NCI-H524 (cell line): ENCODE measurements around the gene TIMP2.
"Not testable (repeated sequence)": the region's sequence is repeated elsewhere in the genome, so short reads cannot be mapped to it uniquely, and the experiment has no call there.

ENCODE experiments used
- DNase-seq, 2 experiments: peaks; one replicate each; lab custom pipeline; 2025; lab: John Stamatoyannopoulos, UW

Gene TIMP2

DNA sequence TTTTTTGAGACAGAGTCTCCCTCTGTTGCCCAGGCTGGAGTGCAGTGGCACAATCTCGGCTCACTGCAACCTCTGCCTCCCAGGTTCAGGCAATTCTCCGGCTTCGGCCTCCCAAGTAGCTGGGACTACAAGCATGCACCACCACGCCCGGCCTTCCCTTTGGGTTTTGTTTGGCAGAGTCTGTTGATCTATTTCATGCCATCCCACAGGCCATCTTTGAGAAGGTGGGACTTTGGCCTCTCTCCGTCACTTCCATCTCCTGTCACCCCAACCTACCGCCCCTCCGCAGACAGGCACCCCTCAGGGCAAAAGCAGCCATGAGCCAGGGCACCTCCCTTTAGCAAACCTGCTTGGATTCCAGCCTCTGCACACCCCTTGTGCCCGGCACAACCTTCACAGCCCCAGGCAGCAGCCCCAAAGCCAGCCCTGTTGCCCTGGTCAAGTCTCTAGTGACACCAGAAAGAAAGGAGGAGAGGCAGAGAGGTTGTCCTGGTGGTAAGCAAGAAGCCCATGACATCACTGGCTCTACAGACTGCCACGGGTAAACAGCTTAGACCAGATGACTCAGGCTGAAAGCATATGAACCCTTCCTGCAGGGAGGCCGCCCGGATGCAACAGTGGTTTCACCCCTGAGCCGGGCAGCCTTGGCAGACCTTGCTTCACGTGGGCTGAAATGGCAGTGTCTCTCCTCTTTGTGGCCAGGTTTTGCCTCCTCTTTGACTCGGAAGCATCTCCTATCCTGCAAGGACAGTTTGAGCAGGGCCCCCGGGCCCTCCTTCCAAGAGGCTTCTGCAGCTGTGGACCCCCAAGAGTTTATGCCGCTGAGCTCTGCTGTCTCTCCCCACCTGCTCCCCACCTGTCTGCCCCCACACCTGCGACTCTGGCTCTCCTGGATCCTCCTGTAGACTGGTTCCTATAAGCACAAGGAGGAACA is 8.1 kb upstream of the TIMP2 start:
- DNase-seq = peak in 1 of 2 experiments; percentile 56

DNA sequence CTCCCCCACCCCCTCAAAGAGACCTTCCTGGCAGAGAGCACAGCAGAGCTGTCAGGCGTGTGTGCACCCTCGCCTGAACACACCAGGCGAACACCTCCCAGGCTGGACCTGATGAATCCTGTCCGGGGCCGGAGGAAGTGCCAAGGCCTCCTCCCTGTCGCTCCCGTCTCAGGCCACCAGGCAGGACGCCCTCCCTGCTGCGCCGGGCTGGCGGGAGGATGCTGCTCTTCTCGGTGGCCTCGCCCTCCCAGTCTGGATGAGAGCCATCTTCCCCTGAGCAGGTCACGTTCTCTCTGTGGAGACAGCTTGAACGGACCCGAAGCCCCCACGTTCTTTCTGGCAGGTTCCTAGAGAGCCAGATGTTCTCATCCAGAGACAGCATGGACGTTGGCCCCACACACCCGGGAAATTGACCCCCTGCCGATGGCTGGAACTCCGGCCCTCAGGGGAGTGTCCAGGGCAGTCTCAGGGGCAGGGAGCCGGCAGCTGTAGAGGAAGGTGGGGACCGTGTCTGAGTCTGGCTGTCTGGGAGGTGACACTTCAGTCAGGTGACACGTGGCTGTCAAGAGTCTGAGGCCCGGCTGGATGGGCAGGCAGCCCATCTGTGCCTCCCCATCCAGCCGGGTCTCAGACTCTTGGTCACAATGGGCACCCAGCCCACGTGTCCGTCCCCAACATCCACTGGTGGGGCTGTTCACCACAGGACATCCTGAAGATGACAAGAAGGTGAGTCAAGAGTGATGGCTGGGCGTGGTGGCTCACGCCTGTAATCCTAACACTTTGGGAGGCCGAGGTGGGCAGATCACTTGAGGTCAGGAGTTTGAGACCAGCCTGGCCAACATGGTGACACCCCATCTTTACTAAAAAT is 5.0 kb upstream of the TIMP2 start:
- peak in 1 of 2 experiments; percentile 75 for DNase-seq

DNA sequence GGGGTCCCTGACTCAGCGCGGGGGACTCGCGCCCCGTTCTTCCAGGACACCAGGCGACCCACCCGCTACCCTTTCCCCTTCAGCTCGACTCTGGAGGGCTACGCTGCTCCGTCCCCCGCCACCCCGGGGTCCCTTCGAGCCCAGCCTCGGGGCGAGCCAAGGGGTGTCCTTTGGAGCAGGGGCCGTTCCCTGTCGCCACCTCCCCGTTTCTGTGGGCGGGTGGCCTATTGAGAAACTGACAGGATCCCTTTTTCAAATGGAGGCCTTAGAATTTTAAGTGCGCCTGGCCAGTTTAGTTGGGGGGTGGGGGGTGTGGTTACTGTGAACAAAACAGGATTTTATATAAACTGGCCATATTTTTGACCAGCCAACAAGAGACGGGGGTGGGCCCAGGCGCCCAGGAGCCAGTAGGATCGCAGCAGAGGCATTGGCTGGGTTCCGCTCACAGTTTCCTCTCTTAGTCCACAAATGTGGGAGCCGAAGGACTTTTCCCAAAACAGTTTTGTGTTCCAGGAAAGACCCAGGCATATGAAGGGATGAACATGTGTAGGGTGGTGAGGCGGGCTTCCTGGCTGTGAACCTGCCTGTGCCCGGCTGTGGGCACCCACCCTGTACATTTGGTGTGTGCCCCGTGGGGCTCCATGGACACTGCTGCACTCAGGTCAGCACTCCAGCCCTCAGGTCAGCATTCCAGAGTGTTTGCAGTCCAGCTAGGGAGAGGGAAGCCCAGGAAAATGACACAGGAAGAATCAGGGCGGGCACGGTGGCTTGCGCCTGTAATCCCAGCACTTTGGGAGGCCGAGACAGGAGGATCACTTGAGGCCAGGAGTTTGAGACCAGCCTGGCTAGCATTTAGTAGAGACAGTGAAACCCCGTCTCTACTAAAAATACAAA is 722 bp upstream of the TIMP2 start:
- no peak for DNase-seq

DNA sequence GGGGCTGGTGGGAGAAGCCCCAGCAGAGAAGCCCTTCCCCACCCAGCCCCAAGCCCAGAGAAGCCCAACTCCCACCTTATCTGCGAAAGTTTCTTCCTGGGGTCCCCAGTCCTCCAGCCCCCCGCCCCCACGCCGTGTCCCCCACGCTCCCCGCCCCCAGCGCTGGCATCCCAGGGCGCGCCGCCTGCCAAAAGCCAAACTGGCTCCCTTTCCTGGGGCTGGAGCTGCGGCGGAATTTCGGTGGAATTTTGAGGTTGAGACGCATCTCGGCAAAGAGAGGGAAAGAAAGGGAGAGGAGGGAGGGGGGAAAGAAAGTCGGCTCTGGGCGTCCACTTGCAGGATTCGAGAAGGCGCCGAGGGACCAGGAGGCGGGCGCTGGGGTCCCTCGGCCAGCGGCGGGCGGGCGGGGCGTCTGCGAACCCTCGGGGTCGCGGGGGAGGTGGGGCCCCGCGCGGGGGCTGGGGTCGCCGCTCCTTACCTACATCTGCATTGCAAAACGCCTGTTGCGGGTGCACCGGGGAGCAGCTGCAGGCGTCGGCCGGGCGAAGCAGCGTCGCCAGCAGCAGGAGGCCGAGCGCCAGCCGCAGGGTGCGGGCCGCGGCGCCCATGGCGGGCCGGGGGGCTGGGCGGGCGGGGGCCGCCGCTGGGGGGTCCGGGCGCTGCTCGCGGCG is 571 bp downstream of the TIMP2 start:
- peak in 1 of 2 experiments; percentile 35 for DNase-seq

DNA sequence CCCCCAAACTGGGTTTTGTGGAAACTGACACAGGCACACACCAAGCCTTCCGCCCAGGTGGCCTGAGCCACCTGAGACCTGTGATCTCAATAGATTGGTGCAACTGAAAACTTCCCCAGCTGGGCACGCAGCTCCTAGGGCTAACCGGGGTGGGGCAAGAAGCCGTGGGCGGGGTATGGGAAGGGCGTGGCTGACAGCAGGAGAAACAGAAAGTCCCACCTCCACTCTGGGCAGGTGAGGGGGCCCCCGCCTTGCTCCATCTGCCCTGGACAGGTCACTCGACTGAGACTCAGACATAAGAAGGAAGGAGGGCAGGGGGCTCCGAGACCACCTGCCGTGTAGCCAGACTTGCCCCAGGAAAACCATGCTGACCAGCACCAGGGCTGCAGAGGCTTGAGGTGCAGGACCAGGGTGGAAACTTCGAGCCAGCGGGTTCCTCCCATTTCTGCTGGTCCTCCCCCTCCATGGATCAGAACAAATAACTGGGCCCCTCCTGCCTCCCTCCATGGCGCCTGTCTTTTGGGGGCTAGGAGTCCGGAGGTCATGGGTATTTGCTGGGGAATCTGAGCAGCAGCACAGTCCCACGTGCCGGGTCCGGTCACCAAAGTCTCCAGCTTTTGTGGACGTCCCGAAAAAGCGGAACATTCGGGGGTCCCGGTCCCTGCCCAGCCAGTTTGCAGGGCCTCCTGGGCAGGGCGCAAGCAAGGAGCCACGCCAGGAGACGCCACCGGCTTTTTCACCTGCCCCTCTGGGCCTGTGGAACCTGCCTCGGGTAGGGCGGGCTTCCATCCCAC is 1.3 kb downstream of the TIMP2 start:
- no peak for DNase-seq

DNA sequence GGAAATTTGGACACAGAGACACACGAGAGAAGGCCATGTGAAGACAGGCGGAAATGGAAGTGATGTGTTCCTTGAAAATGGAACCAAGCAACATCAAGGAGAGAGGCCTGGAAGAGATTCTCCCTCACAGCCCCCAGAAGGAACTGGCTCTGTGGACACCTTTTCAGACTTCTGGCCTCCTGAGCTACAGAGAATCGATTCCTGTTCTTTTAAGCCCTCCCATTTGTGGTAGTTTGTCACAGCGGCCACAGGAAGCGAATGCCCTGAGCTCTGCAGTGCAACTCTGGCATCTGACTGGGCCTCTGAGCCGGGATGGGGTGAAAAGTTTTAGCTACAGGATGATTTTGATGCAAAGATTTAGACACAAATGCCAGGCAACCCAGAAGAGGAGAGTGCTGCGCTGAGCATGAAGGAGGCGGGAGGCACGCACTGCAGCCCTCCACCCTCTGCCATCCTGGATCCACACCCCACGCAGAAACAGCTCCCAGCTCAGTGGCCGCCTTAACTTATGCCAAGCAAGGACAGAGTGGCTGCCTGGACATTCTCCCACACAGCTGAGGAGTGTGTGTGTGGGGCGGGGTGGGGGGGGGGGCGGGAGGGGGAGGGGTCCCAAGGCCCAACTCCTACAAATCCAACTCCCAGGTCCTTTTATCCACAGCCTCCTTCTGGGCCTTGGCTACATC is 2.2 kb downstream of the TIMP2 start:
- no peak for DNase-seq

DNA sequence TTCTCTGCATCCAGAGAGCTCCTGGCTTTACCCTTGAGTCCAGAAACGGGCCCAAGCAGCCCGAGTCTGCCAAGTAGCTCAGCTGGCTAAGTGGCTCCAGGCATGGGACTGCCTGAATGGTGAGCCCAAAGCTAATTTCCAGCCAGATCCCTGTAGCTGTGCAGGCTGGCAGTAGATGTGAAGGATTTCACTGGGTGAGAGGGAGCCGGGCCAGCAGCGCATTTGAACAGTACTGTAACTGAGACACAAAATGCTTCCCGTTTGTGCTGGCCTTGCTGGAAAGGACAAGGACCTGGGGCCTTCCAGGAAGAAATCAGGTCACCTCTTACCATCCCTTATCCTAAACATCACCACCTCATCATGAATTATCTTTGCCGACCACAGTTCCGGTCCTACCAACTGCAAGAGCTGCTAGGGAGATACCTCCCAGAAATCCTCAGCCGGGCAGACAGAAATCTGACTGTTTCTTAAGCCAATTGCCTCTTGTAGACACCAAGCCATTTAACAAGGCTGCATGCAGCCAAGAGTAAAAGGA is 3.7 kb downstream of the TIMP2 start:
- no peak for DNase-seq

DNA sequence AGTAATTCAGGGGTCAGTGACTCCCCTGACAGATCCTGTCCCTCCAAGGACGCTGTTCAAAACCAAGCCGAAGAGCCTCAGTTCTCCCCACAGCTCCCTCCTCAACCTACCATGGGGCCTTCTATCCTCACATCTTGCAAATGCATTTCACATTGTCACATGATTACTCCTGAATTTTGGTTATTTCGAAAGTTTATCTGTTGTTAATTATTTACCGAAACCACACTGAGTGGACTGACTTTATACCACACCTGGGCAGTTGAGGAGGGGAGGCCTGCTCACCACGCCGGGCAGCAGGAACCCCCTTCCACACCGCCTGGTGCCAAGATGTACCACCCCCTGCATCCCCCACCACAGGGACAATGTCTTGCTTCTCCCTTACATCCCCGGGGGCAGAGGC is 4.7 kb downstream of the TIMP2 start:
- no peak for DNase-seq

DNA sequence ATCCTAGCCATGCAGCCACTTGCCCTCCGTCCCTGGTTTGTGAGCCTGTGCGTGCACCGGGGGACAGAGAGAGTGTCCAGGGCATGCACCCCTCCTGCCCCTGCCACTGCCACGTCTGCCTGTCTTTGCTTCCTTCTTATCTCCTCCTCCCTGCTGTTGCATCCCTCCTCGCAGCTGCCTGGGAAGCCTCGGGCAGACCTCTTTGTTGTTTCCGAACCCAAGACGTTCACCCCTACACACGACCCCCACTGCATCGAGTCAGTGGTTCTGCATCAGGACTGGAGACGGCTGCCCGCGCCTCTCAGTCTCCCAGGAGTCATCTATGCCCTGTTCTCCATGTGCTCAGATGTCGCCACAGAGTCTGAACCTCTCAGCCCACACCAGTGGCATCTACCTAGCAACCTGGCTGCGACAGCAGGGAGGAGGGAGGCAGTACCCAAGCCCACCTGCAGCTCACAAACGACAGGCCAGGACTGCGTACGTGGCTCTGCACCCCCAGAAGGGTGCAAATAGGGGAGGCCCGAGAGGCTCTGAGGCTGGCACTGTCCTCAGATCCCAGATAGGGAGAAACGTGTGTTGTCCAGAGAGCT is 5.2 kb downstream of the TIMP2 start:
- DNase-seq = no peak

DNA sequence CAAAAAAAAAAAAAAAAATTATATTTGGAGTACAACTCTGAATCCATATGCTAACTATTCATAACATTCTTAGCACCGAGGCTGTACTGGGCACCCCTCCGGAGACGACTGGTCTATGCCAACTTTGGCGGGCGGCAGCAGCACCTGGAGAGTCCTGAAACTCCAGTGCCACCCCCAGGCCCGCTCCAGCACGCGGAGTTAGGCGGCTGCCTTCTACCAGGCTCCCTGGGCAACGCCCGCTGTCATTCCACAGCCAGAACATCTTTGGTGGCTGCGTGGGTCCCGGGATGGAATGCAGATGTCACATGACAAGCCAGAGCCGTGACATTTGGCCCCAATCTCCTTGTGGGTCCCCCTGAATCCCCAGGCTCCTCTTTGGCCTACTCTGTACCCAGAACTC is 6.2 kb downstream of the TIMP2 start:
- no peak for DNase-seq

DNA sequence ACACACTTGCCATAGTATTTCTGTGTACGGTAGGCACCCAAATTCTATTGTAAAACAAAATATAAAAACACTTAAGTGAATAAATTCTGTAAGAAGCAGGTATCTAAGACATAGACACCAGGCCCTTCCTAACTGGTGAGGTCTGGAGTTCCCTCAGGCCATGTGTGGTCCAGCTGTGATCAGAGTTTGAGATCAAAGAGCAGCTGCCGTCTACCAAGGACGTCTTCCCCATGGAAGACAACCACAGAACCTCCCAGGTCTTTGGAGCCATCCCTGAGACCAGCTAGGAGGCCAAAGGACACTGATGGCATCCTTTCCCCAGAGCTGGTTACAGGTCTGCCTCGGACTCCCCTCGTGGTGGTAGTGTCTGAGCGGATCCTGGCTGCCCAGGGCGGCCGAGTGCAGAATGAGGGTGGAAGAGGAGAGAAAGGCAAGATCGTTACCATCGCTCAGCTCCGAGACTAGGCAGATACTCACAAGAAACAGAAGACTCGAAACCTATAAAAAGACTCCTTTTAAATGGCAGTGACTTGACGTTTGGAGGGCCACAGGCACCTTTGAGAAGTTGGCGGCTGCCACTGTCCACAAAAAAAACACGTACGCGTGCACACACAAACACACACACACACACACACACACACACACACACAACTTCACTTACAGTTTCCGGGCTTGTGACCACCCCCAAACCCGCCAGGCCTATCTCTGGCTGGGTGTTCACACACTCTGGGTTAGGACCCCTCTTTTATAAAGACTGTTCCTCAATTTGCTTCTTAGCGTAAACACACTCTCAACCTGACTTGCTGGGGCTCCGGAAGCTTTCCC is 7.5 kb downstream of the TIMP2 start:
- DNase-seq = no peak

DNA sequence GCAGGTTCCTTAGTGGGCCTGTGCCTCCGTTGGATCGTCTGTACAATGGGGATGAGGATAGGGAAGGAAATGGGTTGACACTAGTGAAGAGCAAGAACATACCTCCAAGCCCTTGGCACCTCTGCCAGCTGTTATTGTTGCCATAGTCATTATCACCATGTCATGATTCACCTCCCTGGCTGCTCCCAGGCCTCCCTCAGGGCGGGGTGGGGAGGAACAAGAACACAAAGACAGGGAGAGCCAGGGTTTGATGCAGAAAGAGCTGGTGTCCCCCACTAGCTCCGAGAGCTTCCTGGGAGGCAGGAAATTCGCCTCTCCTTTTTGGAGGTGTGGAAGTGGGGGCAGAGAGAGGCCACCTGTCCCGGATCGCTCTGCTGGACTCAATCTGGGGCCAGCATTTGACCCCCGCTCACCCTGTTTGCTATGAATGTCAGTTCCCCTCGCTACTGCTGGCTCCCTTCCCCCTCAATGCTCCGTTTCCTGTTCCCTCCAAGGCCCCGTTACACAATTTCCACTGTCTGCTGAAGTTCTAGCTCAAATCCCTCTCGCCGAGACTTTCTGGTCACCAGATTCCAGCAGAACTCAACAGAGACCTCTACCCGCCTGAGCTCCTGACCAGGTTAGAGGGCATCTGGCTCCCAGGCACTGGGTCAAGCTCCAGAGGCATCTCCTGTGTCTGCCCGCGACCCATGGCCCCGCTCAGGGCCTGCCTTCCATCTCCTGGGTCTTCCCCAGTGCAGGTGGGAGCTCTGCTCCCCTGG is 9.1 kb downstream of the TIMP2 start:
- no peak for DNase-seq

DNA sequence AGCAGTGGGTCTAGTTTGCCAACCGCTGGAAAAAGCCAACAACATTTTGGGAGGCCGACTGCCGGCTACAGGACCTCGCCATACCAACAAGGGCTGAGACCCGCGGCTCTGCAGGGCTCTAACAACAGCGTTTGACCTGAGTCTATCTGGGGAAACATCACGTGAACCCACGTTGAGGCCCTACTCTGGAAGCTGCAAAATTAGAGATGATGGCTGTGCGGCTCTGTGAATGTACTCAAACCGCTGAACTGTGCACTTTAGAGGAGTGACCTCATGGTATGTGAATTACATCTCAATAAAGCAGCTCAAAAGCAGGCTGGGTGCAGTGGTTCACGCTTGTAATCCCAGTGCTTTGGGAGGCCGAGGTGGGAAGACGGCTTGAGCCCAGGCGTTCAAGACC is 12.1 kb downstream of the TIMP2 start:
- DNase-seq = no peak

DNA sequence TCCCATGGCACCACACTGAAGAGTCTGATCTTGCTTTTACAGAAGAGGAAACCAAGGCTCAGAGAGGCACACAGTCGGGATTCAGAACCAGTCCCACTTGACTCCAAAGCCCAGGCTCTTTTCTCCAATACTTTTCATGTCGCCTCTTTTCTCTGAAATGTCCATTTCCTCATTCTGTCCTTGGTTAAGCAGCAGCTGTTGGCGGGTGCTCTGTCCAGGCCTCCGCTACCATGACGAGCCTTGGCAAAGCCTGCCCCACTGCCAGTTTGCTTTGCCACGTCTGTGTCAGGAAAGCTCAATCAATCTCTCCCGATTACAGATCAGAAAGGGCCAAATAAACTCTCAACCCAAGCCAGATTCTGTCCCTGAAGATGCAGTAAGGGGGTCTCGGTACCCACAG is 13.1 kb downstream of the TIMP2 start:
- no peak for DNase-seq

DNA sequence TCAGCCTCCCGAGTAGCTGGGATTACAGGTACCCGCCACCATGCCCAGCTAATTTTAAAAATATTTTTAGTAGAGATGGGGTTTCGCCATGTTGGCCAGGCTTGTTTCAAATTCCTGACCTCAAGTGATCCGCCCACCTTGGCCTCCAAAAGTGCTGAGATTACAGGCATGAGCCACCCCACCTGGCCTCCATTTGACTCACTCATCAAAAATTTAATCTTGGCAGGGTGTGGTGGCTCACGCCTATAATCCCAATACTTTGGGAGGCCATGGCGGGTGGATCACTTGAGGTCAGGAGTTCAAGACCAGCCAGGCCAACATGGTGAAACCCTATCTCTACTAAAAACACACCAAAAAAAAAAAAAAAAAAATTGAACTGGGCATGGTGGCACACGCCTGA is 13.6 kb downstream of the TIMP2 start:
- not testable (repeated sequence) for DNase-seq

DNA sequence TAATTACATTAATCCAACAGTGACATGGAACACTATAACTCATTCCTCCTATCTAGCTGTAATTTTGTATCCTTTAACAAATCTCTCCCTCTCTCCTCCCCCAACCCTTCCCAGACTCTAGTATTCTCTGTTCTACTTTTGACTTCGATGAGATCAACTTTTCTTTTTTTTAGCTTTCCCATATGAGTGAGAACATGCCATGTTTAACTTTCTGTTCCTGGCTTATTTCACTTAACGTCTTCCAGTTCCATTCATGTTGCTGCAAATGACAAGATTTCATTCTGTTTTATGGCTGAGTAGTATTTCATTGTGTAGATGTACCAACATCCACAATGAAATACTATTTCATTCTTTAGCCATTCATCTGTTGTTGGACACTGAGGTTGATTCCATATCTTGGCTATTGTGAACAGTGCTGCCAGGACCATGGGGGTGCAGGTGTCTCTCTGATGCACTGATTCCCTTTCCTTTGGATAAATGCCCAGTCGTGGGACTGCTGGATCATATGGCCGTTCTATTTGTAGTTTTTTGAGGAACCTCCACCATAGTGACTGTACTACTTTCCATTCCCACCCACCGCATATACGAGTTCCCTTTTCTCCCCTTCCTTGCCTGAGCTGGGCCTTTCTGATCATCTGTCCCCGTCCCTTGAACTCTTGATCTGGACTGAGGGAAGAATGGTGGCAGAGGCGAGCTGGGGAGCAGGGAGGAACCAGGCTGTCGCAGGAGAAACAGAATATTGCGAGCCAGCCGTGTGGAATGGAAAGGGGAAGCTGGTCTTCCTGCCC is 14.5 kb downstream of the TIMP2 start:
- DNase-seq = no peak

DNA sequence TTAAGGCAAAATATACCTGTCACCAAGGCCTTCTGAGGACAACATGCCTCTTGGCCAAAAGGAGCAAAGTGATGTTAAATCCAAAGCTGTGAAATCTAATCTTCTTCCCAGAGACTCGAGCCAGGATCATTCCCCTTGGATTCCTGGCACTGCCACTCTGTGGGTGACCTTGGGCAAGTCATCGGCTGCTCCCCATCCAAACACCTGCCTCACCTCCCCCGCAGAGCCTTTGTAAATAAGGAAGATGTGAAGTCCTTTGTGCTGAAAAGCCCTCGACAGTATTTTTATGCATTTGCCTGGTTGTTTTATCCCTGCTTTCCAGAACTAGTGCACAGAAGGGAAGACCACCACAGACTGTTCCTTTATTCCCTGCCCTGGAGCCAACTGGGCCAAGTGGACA is 16.8 kb downstream of the TIMP2 start:
- no peak for DNase-seq
